ENCODE data around the gene MMP17. TPM values are rescaled to one million over a fixed set of nuclear protein-coding genes. Genes with fewer than 3 reads are reported as not detected.

MMP17 gene
- total and polyA plus RNA-seq, 2 experiments from 2014 or later, result 0.40 to 0.42 TPM

DNA sequence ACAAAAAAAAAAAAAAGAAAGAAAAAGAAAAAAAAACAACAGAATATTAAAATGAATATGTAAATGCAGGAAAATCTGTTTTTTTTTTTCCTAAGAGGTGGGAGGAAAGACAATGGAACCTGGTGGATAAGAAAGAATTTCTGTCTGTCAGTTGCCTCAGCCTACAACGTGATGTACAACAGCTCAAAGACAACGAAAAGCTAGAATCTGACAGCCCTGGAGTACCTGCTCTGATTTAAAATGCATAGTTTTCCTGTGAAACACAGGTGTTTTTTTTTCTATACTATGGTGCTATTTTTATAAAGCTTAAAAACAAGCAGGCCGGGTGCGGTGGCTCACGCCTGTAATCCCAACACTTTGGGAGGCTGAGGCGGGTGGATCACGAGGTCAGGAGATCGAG is 36.3 kb downstream of the MMP17 start:
- peaks cover 19% of the 10 kb centered on the region for H3K4me1 ChIP-seq (ENCODE audit: insufficient read depth)
- TF ChIP-seq EZH2 (IDR thresholded peaks at IDR 0.05; ENCODE audit: borderline replicate concordance), result no peak
- no peak for TF ChIP-seq EZH2phosphoT487 (IDR thresholded peaks at IDR 0.05; ENCODE audit: low read depth, severe bottlenecking, unreplicated experiment)
- TF ChIP-seq, protein P1, sequence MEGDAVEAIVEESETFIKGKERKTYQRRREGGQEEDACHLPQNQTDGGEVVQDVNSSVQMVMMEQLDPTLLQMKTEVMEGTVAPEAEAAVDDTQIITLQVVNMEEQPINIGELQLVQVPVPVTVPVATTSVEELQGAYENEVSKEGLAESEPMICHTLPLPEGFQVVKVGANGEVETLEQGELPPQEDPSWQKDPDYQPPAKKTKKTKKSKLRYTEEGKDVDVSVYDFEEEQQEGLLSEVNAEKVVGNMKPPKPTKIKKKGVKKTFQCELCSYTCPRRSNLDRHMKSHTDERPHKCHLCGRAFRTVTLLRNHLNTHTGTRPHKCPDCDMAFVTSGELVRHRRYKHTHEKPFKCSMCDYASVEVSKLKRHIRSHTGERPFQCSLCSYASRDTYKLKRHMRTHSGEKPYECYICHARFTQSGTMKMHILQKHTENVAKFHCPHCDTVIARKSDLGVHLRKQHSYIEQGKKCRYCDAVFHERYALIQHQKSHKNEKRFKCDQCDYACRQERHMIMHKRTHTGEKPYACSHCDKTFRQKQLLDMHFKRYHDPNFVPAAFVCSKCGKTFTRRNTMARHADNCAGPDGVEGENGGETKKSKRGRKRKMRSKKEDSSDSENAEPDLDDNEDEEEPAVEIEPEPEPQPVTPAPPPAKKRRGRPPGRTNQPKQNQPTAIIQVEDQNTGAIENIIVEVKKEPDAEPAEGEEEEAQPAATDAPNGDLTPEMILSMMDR (IDR thresholded peaks at IDR 0.05; ENCODE audit: poor library complexity), result no peak

DNA sequence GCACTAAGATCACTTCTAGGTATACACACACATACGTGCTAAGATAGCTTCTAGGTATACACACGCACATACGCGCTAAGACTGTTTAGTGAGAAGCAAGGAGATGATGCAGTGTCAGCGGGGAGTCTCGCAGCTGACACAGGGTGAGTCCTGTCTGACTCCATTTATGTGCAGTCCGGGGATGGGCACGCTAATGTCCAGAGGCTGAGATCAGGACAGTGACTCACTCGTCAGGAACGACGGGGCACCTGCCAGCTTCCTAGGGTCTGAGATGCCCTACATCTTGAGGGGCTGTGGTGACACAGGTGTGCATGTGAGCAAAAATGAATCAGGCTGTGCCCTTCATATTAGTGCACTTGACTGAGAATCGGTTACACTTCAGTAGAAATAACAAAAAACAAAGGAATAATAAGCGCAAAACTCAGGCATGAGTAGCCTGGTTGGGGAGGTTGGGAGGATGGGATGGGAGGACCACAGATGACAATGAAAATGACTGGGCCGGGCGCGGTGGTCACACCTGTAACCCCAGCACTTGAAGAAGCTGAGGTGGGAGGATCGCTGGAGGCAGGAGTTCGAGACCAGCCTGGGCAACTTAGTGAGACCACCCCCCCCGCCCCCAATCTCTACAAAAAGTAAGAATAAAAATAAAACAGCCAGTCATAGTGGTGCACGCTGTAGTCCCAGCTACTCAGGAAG is 37.1 kb downstream of the MMP17 start:
- Histone ChIP-seq H3K4me2 (no peak overlapping the region), H3K4me1 (ENCODE audit: insufficient read depth) (peaks cover 11% of the 10 kb centered on the region), H3K27me3 (no peaks in the 10 kb centered on the region), H3K9me2 (replicated peaks; ENCODE audit: insufficient read depth) (no peaks in the 10 kb centered on the region), H3K36me3 (replicated peaks; ENCODE audit: insufficient read depth, low read depth) (no peaks in the 10 kb centered on the region), H3K9me3 (ENCODE audit: low read depth) (no peaks in the 10 kb centered on the region), H3K27ac (no peak overlapping the region), H3K4me3 (no peak overlapping the region), H2AFZ (no peak overlapping the region), H4K20me1 (ENCODE audit: insufficient read depth, poor library complexity, severe bottlenecking) (no peaks in the 10 kb centered on the region), H3K79me2 (no peaks in the 10 kb centered on the region)
- DNase-seq (ENCODE audit: low spot score), result no peak
- 92% methylated on average over 20 of the region's 20 CpGs for WGBS (ENCODE audit: low lambda C conversion rate, missing lambda C conversion rate)
- TF ChIP-seq EZH2 (IDR thresholded peaks at IDR 0.05; ENCODE audit: borderline replicate concordance) (no peak), EZH2phosphoT487 (IDR thresholded peaks at IDR 0.05; ENCODE audit: low read depth, severe bottlenecking, unreplicated experiment) (no peak)
- TF ChIP-seq, protein P1 (IDR thresholded peaks at IDR 0.05; ENCODE audit: poor library complexity), result no peak

More for the DNA sequence above, 36.3 kb downstream of the MMP17 start:
- 82% methylated on average over 8 of the region's 8 CpGs for WGBS (ENCODE audit: low lambda C conversion rate, missing lambda C conversion rate)
- Histone ChIP-seq H3K9me2 (replicated peaks; ENCODE audit: insufficient read depth) (no peaks in the 10 kb centered on the region), H2AFZ (no peak overlapping the region), H3K79me2 (no peaks in the 10 kb centered on the region), H3K27me3 (no peaks in the 10 kb centered on the region), H3K36me3 (replicated peaks; ENCODE audit: insufficient read depth, low read depth) (no peaks in the 10 kb centered on the region), H3K27ac (peak overlapping the region; percentile 16), H3K4me3 (no peak overlapping the region), H3K4me2 (no peak overlapping the region), H4K20me1 (ENCODE audit: insufficient read depth, poor library complexity, severe bottlenecking) (no peaks in the 10 kb centered on the region), H3K9me3 (ENCODE audit: low read depth) (no peaks in the 10 kb centered on the region)
- DNase-seq (ENCODE audit: low spot score), result no peak

DNA sequence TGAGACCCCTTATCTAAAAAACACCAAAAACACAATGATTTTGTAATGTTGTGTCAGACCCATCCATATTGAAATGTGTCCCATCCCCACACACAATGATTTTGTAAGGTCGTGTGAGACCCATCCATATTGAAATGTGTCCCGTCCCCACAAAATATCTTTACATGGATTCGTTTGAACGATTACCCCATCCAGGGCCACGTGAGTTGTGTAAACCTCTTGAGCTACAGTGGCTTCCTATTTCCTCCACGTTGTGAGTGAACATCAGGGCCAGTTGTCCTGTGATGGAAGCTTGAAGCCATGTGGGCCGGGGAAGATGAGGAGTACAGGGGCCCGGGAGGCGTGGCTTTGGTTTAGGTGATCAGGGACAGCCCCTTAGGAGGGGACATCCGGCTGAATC is 39.3 kb downstream of the MMP17 start:
- Histone ChIP-seq H3K9me3 (ENCODE audit: low read depth) (no peaks in the 10 kb centered on the region), H3K27me3 (no peaks in the 10 kb centered on the region), H3K4me2 (no peak overlapping the region), H3K4me3 (no peak overlapping the region), H3K36me3 (replicated peaks; ENCODE audit: insufficient read depth, low read depth) (no peaks in the 10 kb centered on the region), H4K20me1 (ENCODE audit: insufficient read depth, poor library complexity, severe bottlenecking) (no peaks in the 10 kb centered on the region), H3K27ac (no peak overlapping the region), H2AFZ (no peak overlapping the region), H3K9me2 (replicated peaks; ENCODE audit: insufficient read depth) (no peaks in the 10 kb centered on the region), H3K4me1 (ENCODE audit: insufficient read depth) (no peaks in the 10 kb centered on the region), H3K79me2 (no peaks in the 10 kb centered on the region)
- no peak for DNase-seq (ENCODE audit: low spot score)
- TF ChIP-seq EZH2phosphoT487 (IDR thresholded peaks at IDR 0.05; ENCODE audit: low read depth, severe bottlenecking, unreplicated experiment), result no peak
- TF ChIP-seq EZH2 (IDR thresholded peaks at IDR 0.05; ENCODE audit: borderline replicate concordance), result no peak
- TF ChIP-seq, protein P1 (IDR thresholded peaks at IDR 0.05; ENCODE audit: poor library complexity), result no peak
- WGBS (ENCODE audit: low lambda C conversion rate, missing lambda C conversion rate), result 87% methylated on average over 10 of the region's 10 CpGs
